ENCODE results near the gene TNRC6C. TPM values are rescaled to one million over a fixed set of nuclear protein-coding genes. Genes with fewer than 3 reads are reported as not detected.

TNRC6C gene
- total and polyA plus RNA-seq, 2 of the 13 experiments (the other 11 are each of a cell fraction or from before 2014, with no cell fraction given), result 0.66 to 4.9 TPM

GRCh38 chr17:78137392-78138203 is 179.1 kb downstream of the TNRC6C start (continued):
- TF ChIP-seq ZNF646 (CRISPR knock-in tag; IDR thresholded peaks at IDR 0.05) (no peak; the same call in 1 of the 2 replicates), ZBTB44 (CRISPR knock-in tag; IDR thresholded peaks at IDR 0.05) (no peak), TAF15 (IDR thresholded peaks at IDR 0.05; ENCODE audit: low read depth, low read length, poor library complexity, severe bottlenecking) (no peak), KLF16 (CRISPR knock-in tag; IDR thresholded peaks at IDR 0.05) (peak in 1 of 2 experiments; percentile 32; a peak in 1 of 4 replicates), NFAT5 (CRISPR knock-in tag; IDR thresholded peaks at IDR 0.05) (no peak), CHCHD3 (CRISPR knock-in tag; IDR thresholded peaks at IDR 0.05) (no peak), ZNF740 (CRISPR knock-in tag; IDR thresholded peaks at IDR 0.05) (no peak), IRF9 (CRISPR knock-in tag; IDR thresholded peaks at IDR 0.05; ENCODE audit: borderline replicate concordance) (no peak), TEF (CRISPR knock-in tag; IDR thresholded peaks at IDR 0.05) (no peak), CCDC6 (CRISPR knock-in tag; IDR thresholded peaks at IDR 0.05) (no peak)
